ENCODE results near the gene SHISAL1.

The SHISAL1 gene

DNA sequence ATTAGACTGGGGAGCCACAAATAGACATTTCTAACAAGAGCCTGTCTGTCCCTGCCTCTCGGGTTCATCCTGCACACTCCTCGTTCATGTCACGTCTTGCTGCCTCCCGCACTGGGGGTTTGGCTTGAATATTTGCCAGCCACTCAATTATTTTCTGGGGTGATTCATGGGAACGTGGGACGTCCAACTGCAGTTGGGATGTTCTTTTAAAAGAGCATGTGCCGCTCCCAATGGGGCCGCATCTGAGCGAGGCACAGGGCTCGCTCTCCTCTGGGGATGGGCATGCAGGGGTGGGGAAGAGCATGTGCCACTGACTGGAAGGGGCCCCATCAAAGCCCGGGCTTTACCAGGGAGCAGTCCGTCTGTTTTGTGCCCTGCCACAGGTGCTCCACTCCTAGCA is 88.6 kb downstream of the SHISAL1 start:
- no peak for DNase-seq

DNA sequence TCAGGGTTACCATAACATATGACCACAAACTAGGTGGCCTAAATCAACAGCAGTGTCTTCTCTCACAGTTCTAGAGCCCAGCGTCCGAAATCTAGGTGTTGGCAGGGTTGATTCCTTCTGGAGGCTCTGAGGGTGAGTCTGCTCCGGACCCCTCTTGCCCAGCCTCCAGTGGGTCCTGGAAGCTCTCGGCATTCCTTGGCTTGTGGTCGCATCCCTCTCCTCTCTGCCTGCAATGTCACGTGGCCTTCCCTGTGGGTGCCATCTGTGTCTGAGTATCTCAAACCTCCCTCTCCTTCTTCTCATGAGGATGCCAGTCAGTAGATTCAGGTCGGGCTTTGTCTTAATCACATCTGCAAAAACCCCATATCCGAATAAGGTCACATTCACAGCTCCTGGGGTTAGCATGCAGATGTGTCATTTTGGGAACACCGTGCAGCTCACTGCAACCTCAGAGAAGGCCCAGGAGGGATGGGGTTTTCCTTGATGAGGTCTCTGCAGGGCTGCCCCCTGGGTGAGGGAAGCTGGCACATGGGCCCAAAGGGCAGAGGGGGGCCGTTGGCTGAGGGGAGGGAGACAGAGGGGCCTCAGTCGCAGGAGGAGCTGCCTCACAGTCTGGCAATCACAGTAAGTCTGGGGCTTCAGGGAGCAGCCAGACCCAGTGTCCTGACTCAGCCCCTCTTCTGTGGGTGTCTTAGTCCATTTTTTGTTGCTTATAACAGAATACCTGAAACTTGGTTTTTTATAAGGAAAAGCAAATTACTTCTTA is 90.9 kb downstream of the SHISAL1 start:
- no peak for DNase-seq

DNA sequence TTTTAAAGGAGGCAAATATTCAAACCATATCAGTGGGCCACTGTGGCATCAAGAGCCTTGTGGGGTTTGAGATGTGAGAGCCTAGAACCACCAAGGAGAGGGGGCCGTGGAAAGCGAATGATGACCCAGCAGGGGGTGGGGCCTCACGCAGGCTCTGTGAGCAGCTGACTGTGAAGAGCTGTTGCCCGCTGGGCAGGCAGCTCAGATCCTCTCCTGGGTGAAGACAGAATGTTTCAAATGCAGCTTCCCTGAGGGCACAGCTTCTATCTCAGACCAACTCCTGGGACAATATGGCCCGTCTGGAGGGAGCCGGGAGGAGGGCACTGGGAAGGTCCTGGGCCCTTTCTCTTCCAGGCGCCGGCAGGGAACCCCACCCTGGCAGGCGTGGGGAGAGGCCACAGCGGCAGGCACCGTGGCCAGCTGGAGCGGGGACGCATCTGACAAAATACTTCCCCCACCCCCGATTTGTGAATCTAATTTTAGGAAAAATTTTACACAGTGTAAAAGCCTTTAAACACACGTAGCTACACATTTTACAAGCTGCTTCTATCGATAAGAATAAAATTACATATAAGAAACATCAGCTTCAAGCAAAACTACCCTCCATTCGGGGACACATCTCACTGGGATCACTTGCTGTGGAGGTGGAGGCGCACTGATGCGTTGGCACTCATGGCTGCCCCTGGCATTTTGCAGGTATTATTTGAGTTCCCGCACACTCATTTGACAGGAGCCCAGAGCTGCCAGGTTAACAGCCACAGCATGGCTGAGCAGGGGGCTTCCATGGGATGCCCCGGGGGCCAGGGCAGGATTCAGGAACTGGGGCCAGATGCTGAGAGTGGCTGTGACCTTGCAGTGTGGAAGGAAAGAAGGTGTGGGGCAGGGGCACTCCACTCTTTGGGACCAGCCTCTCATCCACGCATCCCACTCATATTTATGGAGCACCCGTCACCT is 91.7 kb downstream of the SHISAL1 start:
- no peak for DNase-seq

DNA sequence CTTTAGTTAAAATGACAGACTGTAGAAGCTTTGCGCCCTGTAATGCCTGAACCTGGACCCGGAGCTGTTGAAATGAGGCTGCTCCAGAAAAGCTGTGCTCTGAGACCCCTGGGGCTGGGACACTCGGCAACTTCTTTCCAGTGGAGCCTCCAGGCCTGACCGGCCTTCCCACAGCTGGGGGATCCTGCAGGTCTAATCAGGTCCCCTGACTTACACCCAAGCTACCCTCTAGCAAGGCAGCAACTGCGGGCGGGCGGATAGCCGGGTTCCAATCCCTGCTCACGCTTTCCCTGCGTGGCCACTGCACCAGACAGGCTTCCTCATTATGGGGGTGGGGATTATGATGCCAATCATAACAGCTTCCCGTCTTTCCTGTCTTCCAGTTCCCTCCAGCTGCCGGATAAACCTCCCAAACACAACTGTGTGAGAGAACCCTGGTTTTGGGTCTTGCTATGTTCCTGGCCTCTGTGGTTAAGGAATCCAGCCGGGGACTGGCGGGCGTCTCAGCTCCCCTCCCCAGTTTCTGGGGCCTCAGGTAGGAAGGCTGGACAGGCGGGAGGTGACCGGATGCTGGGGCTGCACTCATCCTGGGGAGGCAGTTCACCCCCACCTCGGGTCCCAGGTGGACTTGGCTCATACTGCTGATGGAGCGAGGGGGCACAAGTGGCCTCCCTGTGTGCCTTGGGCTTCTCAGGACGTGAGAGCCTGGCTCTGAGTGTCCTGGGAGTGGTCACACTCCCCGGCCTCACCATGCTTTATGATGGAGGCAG is 93.5 kb downstream of the SHISAL1 start:
- no peak for DNase-seq

DNA sequence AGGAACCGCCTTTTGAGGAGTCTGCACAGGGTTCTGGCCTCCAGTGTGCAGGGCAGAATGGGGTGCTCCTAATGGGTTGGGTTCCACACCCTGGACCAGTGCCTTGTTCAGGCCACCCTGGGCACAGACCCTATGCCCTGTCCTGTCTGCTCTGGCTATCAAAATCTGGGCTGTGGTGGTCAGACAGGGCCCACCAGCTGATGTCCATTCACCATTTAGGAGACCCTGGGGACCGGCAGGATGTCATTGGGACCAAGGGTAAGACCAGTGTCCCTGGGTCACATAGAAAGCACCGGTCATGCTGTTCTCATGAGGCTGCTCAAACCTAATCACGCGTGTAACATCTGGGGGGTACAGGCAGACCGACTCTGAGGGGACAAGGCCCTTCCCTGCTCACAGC is 94.7 kb downstream of the SHISAL1 start:
- no peak for DNase-seq

DNA sequence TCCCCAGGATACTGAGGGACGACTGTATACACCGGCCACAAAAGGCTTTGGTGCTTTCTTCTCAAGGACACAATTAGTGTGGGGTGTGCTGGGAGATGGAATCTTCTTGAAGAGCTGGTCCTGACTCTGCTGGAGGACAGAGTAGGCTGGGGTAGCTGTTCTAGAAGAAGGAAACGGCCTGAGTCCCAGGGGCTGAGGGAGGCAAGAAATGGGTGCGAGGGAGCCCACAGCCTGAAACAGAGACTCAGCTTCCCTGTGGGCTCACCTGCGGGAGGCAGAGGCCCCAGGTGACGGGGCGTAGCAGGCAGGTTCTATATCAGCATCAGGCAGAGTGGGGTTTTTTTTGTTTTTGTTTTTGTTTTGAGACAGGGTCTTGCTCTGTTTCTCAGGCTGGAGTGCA is 95.4 kb downstream of the SHISAL1 start:
- no peak for DNase-seq

DNA sequence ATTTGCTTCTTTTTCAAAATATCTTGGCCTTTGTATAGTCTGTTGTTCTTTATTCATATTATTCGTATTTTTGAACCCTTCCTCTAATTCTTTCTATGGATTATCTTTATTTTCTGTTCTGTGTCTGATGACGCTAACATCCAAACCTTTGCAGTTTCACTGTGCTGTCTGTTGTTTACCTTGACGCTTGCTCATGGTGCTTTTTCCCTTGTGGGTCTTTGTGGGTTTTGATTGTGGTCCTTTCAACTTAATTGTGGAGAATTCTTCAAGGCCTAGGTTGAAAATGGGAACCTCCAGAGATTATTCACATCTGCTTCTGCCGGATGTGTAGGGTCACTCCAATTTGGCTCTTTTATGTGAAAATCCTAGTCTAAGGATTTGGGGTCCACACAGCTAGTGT is 97.5 kb downstream of the SHISAL1 start:
- DNase-seq, result no peak

DNA sequence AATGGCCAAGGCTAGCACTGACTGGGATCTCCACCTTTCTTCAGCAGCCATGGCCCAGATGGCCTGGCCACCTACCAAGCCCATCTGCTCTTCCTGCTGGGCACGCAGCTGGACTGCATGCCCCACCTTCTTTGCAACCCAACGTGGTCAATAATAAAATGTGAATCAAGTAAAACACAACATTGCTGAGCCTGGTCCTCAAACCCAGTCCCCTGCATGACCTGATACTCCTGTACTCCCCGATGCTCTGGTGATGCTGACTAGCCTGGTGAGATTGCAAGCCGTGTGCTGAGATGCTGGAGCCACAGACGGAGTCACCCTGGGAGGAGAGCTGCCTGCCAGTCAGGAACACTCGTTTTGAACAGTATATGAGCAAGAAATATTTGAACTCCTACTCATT is 98.0 kb downstream of the SHISAL1 start:
- DNase-seq, result no peak

DNA sequence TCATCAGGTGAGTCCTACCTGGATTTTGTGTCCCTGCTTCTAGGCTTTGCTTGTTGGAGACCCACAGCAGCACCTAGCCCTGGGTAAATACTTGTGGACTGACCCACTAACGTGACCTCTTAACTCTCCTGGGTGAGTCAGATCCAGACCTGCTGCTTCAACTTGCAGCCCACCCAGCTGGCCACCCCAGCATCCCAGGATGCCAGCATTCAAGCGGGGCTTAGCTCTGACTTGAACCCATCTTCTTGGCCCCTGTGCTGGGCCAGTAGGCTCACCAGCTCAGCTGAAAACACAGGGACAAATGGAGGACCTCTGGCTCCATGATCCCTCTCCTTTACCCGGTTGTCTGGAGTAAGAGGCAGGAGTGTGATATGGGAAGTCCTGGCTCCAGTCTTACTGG is 98.6 kb downstream of the SHISAL1 start:
- no peak for DNase-seq

DNA sequence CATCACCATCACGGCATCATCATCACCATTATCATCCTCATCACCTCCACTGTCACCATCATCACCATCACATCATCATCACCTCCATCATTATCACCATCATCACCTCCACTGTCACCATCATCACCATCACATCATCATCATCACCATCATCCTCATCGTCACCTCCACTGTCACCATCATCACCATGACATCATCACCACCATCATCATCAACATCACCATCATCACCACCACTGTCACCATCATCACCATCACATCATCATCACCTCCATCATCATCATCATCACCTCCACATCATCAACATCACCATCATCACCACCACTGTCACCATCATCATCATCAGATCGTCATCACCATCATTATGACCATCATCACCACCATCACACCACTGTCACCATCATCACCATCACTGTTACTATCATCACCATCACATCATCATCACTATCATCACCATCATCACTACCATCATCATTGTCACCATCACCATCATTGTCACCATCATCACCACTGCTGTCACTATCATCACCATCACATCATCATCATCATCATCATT is 99.2 kb downstream of the SHISAL1 start:
- no peak for DNase-seq

DNA sequence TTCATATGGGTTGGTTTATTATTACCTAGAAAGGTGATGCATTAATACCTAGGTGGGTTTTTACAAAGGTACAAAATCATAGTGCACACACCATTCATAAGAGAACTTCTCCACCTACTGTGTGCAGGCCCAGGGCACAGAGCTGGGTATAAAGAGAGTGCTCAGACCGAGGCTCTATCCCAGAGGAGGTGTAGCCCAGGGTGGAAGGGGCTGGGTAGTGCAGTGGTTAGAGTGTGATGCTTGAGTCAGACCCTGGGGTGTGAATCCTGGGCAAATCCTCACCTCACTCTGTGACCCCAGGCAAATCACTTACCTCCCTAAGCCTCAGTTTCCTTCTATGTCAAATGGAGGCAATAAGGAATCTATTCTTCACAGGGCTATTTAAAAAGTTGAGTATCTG is 99.8 kb downstream of the SHISAL1 start:
- DNase-seq, result no peak

DNA sequence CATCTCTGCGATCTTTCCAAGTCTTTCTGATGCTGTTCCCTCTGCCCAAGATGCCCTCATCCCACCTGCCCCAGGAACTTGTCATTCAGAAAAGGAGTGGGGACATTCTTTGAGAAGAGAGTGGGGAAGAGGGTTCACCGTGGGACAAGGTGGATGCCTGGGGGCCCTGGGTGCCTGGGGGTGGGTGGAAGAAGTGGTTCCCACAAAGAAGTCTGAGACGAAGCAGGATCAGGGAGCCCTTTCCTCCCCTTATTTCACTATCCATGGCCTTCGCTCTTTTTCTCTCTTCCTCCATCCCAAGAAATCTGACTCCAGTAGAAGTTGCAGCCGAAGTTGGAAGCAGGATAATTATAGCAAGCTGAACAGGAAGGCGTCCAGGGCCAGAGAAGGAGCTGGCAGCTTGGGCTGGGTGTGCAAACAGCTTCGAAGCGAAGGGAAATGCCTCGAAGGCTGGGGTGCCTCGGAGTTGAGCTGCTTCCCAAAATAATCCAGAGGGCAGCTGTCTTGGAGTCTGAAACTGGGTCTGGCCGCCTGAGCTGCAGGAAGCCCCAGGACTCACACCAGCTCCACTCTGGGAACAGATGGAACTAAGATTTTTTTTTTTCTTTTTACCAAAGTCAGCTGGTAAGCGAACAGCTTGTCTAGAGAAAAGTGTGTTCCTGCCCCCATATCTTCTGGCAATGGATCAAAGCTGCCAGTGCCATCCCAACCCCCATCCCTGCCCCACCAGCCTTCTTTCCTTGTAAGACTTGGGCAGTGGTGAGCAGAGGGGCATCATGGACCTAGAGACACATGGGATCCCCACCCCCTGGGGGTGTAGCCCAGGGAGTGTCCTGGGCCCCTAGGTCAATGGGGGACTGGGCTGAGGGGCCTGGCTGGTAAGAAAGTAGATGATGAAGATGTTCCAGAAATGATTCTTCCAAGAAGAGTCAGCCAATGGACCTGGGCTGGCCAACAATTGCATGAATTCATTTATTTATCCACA is 100.5 kb downstream of the SHISAL1 start:
- DNase-seq, result no peak

DNA sequence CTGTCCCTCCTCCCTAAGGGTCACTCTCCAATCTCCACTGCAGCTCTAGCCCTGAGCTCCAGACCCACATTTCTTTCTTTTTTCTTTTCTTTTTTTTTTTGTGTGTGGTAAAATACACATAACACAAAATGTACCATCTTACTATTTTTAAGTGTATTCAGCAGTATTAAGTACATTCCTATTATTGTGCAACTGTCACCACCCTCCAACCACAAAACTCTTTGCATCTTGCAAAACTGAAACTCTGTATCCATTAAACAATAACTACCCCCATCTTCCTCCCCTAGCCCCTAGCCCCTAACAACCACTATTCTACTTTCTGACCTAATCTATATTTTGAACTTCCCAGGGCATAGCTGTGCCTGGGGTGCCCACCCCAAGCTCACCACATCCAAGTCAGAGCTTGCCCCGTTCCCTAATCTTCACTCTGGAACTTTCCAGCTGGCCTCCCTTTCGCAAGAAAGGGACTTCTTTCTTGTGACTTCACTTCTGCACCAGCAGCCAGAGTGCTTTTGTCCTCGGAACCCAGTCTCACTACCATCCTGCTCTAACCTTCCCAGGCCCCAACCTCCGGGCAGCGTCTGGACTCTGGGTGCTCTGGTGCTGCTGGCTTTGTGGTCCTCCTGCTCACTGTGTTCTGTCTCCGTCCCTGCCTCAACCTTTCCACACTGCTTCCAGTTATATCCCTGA is 101.3 kb downstream of the SHISAL1 start:
- peak; percentile 8 for DNase-seq

DNA sequence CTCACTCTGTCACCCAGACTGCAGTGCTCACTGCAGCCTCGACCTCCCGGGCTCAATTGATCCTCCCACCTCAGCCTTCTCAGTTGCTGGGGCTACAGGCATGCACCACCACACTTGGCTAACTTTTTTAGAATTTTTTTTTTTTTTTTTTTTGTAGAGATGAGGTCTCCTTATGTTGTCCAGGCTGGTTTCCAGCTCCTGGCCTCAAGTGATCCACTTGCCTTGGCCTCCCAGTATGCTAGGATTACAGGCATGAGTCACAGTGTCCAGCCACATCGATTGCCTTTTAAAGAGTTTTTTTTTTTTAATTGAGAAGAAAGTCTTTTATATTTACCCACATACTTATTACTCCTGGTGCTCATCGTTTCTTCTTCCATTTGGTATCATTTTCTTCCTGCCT is 102.0 kb downstream of the SHISAL1 start:
- DNase-seq, result no peak

DNA sequence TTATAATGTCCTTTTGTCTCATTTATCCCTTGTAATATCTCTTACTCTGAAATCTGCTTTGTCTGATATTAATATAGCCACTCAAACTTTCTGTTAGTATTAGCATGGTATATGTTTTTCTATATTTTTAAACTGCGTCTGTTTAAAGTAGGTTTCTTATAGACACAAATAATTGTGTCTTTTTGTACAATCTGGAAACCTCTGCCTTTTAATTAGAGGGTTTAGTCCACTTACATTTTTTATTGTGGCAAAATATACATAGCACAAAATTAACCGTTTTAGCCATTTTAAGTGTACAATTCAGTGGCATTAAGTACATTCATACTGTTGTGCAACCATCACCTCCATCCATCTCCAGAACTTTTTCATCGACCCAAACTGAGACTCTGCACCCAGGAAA is 103.4 kb downstream of the SHISAL1 start:
- no peak for DNase-seq

DNA sequence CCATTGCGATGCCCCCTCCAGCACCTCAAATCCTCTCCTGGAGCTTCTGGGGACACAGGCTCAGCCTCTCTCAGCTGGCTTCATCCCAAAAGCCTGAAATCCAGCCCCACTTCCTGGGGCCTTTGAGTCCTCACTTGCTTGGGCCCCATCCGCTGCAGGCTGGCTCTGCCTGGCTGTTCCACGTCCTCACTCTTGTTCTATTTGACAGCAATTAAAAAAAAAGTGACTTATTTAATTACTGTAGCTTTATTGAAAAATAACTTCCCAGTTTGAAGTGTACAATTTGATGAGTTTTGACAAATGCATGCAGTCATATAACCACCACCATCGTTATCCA is 104.8 kb downstream of the SHISAL1 start:
- DNase-seq, result no peak

DNA sequence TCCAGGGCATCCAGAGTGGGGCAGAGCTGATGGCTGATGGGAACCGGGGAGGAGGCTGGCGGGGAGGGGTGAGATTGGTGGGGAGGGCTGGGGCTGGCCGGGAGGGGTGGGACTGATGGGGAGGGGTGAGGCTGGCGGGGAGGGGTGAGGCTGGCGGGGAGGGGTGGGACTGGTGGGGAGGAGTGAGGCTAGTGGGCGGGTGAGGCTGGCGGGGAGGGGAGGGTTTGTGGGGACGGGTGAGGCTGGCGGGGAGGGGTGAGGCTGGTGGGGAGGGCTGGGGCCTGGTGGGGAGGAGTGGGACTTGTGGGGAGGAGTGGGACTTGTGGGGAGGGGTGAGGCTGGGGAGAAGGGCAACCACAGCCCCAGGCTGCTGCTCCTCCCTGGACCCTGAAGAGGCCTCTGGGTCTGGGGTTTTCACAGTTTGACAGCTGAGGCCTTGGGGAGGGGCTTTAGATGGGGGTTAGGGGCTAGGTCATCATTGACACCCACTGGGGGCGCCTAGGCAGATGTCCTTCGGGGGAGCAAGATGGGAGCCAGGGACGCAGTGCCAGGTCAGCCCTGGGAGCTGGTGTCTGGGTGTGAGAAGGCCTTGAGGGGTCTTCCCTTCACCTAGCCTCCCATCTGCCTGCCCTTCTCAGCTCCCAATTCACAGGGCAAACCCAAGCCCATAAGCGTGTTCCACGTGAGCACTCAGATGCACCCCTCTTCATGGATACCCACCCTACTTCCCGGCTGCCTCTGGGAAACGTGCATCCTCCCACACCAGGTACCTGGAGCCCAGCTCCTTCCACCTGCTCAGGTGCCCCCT is 105.4 kb downstream of the SHISAL1 start:
- no peak for DNase-seq

DNA sequence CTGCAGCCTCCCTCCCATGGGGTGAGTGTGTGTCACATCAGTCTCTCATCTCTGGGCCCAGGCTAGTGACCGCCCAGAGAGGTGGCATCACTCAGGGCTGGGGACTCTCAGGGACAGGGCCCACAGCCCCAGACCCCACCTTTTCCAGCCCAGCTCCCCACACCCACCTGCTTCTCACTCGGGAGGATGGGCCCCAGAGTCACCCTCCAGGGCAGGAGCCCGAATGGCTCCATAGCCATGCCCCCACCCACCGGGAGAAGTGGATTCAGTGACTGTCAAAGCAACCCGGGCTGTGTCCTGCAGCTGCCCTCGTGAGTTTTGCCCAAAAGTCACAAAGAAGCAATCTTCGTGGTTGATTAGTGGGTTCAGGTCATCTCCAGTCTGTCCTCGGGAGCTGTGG is 106.1 kb downstream of the SHISAL1 start:
- no peak for DNase-seq

DNA sequence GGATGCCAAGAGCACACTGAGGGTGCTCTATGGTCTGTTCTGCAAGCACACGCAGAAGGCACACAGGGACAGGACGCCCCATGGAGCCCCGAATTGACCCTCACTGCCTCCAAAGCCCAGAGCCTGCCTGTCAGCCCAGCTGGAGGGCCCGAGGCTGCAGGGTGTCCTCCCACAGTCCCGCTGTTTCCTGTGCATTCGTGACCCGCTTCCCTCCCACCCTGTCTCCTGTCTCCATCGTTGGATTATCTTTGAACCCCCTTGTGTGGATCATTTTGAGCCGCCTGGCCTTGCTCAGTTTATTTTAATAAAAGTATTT is 106.5 kb downstream of the SHISAL1 start:
- no peak for DNase-seq

DNA sequence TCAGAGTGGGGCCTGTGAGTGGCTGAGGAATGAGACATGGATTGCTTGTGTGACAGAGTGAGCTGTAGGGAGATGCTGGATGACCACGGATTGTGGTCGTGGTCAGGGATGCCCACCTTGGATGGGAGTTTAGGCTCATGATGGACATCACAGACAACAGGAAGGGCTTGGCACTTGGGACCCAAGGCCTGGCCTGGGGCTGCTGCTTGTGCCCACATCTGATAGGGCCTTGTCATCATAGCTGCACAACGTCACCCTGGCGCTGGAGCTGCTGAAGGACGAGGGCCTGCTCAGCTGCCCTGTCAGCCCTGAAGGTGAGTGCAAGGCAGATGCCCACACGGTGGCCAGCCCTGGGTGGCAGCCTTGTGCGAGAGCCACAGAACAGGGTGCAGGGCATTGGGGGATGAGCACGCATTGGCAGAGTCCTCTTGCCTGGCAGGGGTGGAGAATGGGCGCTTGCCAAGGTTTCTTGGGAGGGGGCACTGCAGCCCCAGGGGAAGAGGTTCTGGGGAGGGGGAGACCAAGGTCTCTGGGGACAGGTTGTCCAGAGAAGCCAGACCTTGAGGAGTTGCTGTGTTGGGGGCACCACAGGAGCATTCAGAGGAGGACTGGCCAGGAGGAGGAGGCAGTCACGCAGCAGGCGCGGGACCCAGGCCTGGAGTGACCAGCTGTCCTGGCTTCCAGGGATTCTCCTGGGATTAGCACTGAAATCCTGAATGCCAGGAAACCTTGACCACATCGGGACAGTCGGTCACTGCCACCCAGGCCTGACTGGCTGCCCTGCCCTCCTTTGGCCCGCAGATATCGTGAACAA is 107.0 kb downstream of the SHISAL1 start:
- no peak for DNase-seq
